BLaER1 (cell line): ENCODE measurements around the gene TBC1D22A.
"Not testable (repeated sequence)": the region's sequence is repeated elsewhere in the genome, so short reads cannot be mapped to it uniquely, and the experiment has no call there.

Experiments used
- H3K27ac ChIP-seq: shearing (Covaris generic); formaldehyde crosslinking; 2 replicates; pipeline ENCODE4 v1.8.1; 2022
- H3K27me3 ChIP-seq: shearing (Covaris generic); formaldehyde crosslinking; 2 replicates; pipeline ENCODE4 v1.8.1; 2022
- H3K36me3 ChIP-seq: shearing (Covaris generic); formaldehyde crosslinking; 2 replicates; pipeline ENCODE4 v1.8.1; 2022
- H3K4me1 ChIP-seq: shearing (Covaris generic); formaldehyde crosslinking; 2 replicates; pipeline ENCODE4 v1.8.1; 2022
- H3K4me2 ChIP-seq: shearing (Covaris generic); formaldehyde crosslinking; 2 replicates; pipeline ENCODE4 v1.8.1; 2022
- H3K4me3 ChIP-seq: shearing (Covaris generic); formaldehyde crosslinking; 2 replicates; pipeline ENCODE4 v1.8.1; 2022
- H3K9ac ChIP-seq: shearing (Covaris generic); formaldehyde crosslinking; 2 replicates; pipeline ENCODE4 v1.8.1; 2022
- H3K9me3 ChIP-seq: shearing (Covaris generic); formaldehyde crosslinking; 2 replicates; pipeline ENCODE4 v1.8.1; 2022
- H4K20me1 ChIP-seq: shearing (Covaris generic); formaldehyde crosslinking; 2 replicates; pipeline ENCODE4 v1.8.1; 2022
- Cebpa-rat ChIP-seq: shearing (Covaris generic); IDR thresholded peaks from 2 replicates; pipeline ENCODE4 v1.8.1; 2022

The TBC1D22A gene

GRCh38 chr22:46777609-46777970 lies 15.1 kb downstream of the TBC1D22A start:
- Histone ChIP-seq H3K4me2 (peak overlapping the region; percentile 94), H4K20me1 (peaks cover 89% of the 10 kb centered on the region), H3K27ac (peak overlapping the region; percentile 76), H3K27me3 (no peaks in the 10 kb centered on the region), H3K9me3 (no peaks in the 10 kb centered on the region), H3K4me1 (peaks cover 60% of the 10 kb centered on the region), H3K9ac (peak overlapping the region; percentile 66; the same call in 1 of the 2 replicates), H3K4me3 (peak overlapping the region; percentile 21; the same call in 1 of the 2 replicates), H3K36me3 (peaks cover 26% of the 10 kb centered on the region)
- no peak for TF ChIP-seq Cebpa-rat

GRCh38 chr22:46779023-46779422 lies 16.6 kb downstream of the TBC1D22A start:
- no peaks in the 10 kb centered on the region for H3K27me3 ChIP-seq
- no peaks in the 10 kb centered on the region for H3K9me3 ChIP-seq
- peaks cover 36% of the 10 kb centered on the region for H3K36me3 ChIP-seq
- H3K4me3 ChIP-seq: no peak overlapping the region
- H4K20me1 ChIP-seq: peaks cover 94% of the 10 kb centered on the region
- H3K27ac ChIP-seq: no peak overlapping the region
- no peak overlapping the region for H3K9ac ChIP-seq
- no peak overlapping the region for H3K4me2 ChIP-seq
- H3K4me1 ChIP-seq: peaks cover 45% of the 10 kb centered on the region
- TF ChIP-seq Cebpa-rat: no peak

- Histone ChIP-seq H3K4me3 (no peak overlapping the region), H3K4me2 (no peak overlapping the region), H3K27me3 (no peaks in the 10 kb centered on the region), H3K4me1 (peaks cover 39% of the 10 kb centered on the region), H3K36me3 (peaks cover 36% of the 10 kb centered on the region), H3K27ac (no peak overlapping the region), H4K20me1 (peaks cover 100% of the 10 kb centered on the region), H3K9ac (no peak overlapping the region), H3K9me3 (no peaks in the 10 kb centered on the region)
- no peak for TF ChIP-seq Cebpa-rat
Observed at GRCh38 chr22:46779651-46780050, 17.2 kb downstream of the TBC1D22A start.

DNA sequence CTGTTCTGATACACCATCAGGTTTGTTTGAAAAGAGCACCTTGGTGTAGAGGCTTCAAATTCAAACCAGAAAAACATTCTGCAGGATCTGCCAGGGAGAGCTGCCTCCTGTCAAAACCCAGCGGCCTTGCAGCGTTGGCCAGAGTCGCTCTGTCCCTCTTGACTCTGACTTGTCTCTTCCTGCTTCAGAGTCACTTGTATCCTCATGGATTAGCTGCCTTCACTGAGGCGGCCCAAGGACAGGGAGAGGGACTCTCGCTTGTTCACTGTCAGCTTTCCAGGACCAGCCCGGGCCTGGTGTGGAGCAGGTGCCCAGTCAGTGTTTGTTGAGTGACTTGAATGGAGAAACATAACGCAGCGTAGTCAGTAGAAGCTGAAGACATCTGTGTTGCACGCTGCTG lies 18.0 kb downstream of the TBC1D22A start:
- Histone ChIP-seq H3K4me3 (no peak overlapping the region), H3K9me3 (peaks cover 7% of the 10 kb centered on the region), H3K4me1 (peaks cover 31% of the 10 kb centered on the region), H3K9ac (no peak overlapping the region), H3K27ac (no peak overlapping the region), H3K36me3 (peaks cover 41% of the 10 kb centered on the region), H3K4me2 (no peak overlapping the region), H4K20me1 (peaks cover 100% of the 10 kb centered on the region), H3K27me3 (no peaks in the 10 kb centered on the region)
- TF ChIP-seq Cebpa-rat: no peak

GRCh38 chr22:46781291-46781690 lies 18.8 kb downstream of the TBC1D22A start:
- no peak overlapping the region for H3K27ac ChIP-seq
- peaks cover 45% of the 10 kb centered on the region for H3K36me3 ChIP-seq
- H3K4me3 ChIP-seq: no peak overlapping the region
- H3K4me1 ChIP-seq: peaks cover 23% of the 10 kb centered on the region
- H3K4me2 ChIP-seq: no peak overlapping the region
- TF ChIP-seq Cebpa-rat: no peak
- H4K20me1 ChIP-seq: peaks cover 99% of the 10 kb centered on the region
- no peaks in the 10 kb centered on the region for H3K27me3 ChIP-seq
- H3K9ac ChIP-seq: no peak overlapping the region
- peaks cover 13% of the 10 kb centered on the region for H3K9me3 ChIP-seq

- Histone ChIP-seq H3K9me3 (peaks cover 13% of the 10 kb centered on the region), H3K36me3 (peaks cover 49% of the 10 kb centered on the region), H3K4me1 (peaks cover 21% of the 10 kb centered on the region), H4K20me1 (peaks cover 99% of the 10 kb centered on the region)
- H3K4me2 ChIP-seq, H3K9ac ChIP-seq, H3K27ac ChIP-seq, H3K4me3 ChIP-seq, H3K27me3 ChIP-seq: not testable (repeated sequence)
Observed at GRCh38 chr22:46782200-46782599, 19.8 kb downstream of the TBC1D22A start.

DNA sequence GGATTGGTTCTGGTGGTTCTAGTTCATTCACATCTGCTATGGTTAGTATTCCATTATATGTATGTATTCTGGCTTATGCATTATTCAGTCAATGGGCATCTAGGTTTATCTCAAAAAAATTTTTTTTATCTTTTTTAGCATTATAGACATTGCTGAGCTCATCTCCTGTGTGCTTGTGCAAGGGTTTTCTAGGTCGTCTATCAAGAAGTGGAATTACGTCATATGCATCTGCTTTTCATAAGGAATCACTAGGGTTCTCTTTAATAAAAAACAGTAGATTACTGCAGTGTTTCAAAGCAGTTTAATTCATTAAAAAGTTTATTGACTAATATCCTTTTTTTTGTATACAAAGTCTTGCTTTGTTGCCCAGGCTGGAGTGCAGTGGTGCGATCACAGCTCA lies 21.3 kb downstream of the TBC1D22A start:
- no peak overlapping the region for H3K4me3 ChIP-seq
- peaks cover 13% of the 10 kb centered on the region for H3K9me3 ChIP-seq
- no peaks in the 10 kb centered on the region for H3K27me3 ChIP-seq
- peaks cover 22% of the 10 kb centered on the region for H3K4me1 ChIP-seq
- no peak overlapping the region for H3K27ac ChIP-seq
- H3K36me3 ChIP-seq: peaks cover 49% of the 10 kb centered on the region
- TF ChIP-seq Cebpa-rat: no peak
- no peak overlapping the region for H3K9ac ChIP-seq
- H3K4me2 ChIP-seq: no peak overlapping the region
- H4K20me1 ChIP-seq: peaks cover 99% of the 10 kb centered on the region

DNA sequence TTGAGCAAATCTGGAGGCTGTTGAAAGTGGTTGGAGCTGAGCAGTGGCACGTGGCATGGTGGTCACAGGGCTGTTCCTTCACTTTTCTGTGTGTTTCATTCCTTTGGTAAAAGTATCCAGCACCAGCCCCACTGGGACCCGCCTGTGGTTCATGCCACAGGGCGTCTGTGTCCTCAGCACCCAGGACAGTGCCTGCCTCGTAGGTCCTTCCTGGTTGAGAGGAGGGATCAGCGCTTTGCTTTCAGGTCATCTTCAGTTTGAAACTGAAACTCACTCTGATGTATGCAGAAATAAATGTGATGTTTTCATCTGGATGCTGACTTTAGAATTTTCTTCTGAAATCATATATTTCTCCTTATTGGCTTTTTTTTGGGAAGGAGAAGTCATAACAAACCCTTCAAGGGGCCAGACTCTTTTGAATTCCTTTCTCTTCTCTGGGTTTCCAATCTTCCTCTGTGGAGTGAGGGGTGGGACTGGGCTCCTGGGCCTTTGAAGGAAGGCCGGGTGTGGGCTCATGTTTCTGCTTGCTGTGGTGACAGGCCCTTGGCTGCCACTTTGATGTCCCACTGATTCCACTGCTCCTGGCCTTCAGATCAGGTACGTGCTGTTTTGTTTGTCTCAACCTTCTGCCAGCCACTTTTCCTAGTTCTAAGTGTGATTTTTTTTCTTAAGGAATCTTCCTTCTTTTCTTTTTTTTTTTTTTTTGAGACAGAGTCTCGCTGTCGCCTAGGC lies 26.2 kb downstream of the TBC1D22A start:
- peak overlapping the region; percentile 68 for H3K4me2 ChIP-seq
- peaks cover 63% of the 10 kb centered on the region for H3K4me1 ChIP-seq
- no peak overlapping the region for H3K9ac ChIP-seq
- peaks cover 96% of the 10 kb centered on the region for H4K20me1 ChIP-seq
- H3K27me3 ChIP-seq: no peaks in the 10 kb centered on the region
- H3K27ac ChIP-seq: peak overlapping the region; percentile 31; the same call in 1 of the 2 replicates
- H3K9me3 ChIP-seq: peaks cover 13% of the 10 kb centered on the region
- TF ChIP-seq Cebpa-rat: no peak
- no peak overlapping the region for H3K4me3 ChIP-seq
- H3K36me3 ChIP-seq: peaks cover 26% of the 10 kb centered on the region

- H3K9me3 ChIP-seq: peaks cover 10% of the 10 kb centered on the region
- H4K20me1 ChIP-seq: peaks cover 96% of the 10 kb centered on the region
- H3K9ac ChIP-seq: no peak overlapping the region
- H3K27me3 ChIP-seq: no peaks in the 10 kb centered on the region
- H3K4me3 ChIP-seq: no peak overlapping the region
- peaks cover 37% of the 10 kb centered on the region for H3K36me3 ChIP-seq
- H3K27ac ChIP-seq: no peak overlapping the region
- peak overlapping the region; percentile 84 for H3K4me2 ChIP-seq
- H3K4me1 ChIP-seq: peaks cover 63% of the 10 kb centered on the region
- no peak for TF ChIP-seq Cebpa-rat
Observed at GRCh38 chr22:46789992-46790391, 27.5 kb downstream of the TBC1D22A start.

DNA sequence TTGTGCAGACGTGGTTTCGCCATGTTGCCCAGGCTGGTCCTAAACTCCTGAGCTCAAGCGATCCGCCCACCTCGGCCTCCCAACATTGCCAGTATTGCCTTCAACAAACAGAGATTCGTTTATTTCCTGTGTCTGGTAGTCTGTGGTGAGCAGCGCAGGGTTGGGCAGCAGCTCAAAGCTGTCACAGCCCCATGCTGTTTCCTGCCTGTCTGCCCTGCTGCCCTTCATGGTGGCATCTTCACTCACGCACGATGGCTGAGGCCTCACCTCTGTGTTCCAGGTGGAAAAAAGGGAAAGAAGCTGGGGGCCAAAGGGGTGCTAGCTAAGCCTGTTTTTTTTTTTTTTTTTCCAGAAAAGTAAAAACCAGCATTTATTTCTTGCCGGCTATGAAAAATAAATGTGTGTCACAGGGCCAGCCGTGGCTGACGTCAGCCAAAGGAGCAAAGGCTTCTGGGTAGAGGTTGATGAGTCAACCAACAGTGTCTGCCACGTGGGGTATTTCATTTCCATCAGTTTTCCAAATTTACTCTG lies 28.8 kb downstream of the TBC1D22A start:
- H3K9me3 ChIP-seq: no peaks in the 10 kb centered on the region
- H3K4me1 ChIP-seq: peaks cover 72% of the 10 kb centered on the region
- peak overlapping the region; percentile 84 for H3K4me2 ChIP-seq
- H3K4me3 ChIP-seq: no peak overlapping the region
- H3K36me3 ChIP-seq: peaks cover 40% of the 10 kb centered on the region
- peak overlapping the region; percentile 27; the same call in 1 of the 2 replicates for H3K9ac ChIP-seq
- peak overlapping the region; percentile 58 for H3K27ac ChIP-seq
- H4K20me1 ChIP-seq: peaks cover 97% of the 10 kb centered on the region
- no peak for TF ChIP-seq Cebpa-rat
- H3K27me3 ChIP-seq: no peaks in the 10 kb centered on the region
